D721Med (cell line): ENCODE data around the gene ACTRT2.

ENCODE experiments used
- DNase-seq: peaks from one replicate; pipeline ENCODE4 v3.0.0; 2011; ENCODE audit warnings: low spot score; ENCODE audit not compliant: insufficient read length
- FAIRE-seq: peaks from 2 replicates; lab custom pipeline; 2011; peaks lifted over from hg19 to GRCh38; lab: Jason Lieb, UNC
- TF ChIP-seq, protein P1 (sequence below): IDR thresholded peaks from 2 replicates; pipeline ENCODE4 v1.5.1; 2012; ENCODE audit warnings: mild to moderate bottlenecking, control low read depth; ENCODE audit not compliant: insufficient read depth; ENCODE audit errors: missing control alignments

Gene ACTRT2

GRCh38 chr1:3053366-3053980 is 32.2 kb downstream of the ACTRT2 start:
- DNase-seq, result no peak
- no peak for FAIRE-seq
- TF ChIP-seq, protein P1, sequence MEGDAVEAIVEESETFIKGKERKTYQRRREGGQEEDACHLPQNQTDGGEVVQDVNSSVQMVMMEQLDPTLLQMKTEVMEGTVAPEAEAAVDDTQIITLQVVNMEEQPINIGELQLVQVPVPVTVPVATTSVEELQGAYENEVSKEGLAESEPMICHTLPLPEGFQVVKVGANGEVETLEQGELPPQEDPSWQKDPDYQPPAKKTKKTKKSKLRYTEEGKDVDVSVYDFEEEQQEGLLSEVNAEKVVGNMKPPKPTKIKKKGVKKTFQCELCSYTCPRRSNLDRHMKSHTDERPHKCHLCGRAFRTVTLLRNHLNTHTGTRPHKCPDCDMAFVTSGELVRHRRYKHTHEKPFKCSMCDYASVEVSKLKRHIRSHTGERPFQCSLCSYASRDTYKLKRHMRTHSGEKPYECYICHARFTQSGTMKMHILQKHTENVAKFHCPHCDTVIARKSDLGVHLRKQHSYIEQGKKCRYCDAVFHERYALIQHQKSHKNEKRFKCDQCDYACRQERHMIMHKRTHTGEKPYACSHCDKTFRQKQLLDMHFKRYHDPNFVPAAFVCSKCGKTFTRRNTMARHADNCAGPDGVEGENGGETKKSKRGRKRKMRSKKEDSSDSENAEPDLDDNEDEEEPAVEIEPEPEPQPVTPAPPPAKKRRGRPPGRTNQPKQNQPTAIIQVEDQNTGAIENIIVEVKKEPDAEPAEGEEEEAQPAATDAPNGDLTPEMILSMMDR, result no peak

DNA sequence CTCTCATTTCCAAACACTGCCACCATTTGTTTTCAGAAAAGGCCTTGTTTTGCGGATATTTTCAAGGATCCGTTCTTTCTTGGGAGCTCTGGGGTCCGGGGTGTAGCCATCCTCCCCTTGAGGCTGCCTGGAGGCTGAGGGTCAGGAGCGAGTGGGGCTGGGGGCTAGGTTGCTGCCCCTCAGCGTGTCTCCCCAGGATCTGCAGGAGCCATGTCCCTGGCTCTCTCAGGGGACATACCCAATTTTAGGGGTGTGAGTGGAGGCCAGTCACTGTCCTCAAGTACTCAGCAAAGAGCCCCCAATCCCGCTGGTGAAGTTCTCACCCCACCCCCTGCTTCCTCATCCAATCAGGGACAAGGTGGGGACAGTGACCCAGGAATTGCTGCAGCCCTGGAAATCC is 32.7 kb downstream of the ACTRT2 start:
- DNase-seq (no peak), FAIRE-seq (no peak)
- TF ChIP-seq, protein P1, result no peak

- FAIRE-seq, result no peak
- TF ChIP-seq, protein P1, result no peak
- DNase-seq, result no peak
Observed at GRCh38 chr1:3054474-3054873, 33.2 kb downstream of the ACTRT2 start.

GRCh38 chr1:3055051-3055450 is 33.8 kb downstream of the ACTRT2 start:
- no peak for DNase-seq

DNA sequence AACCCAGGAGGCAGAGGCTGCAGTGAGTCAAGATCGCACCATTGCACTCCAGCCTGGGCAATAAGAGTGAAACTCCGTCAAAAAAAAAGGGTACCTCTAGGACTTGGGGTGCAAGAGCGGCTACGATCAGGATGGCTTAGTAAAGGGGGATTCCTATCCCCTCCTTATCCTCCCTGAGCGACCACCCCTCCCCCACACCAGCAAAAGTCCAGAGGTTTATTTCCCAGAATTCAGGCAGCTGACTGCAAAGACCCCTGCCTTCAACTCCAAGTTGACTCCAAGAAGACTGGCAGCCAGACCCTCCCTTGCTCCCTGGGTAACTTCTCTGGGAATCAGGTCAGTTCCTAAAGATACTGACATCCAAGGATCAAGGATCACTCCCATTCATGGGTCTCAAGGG is 35.4 kb downstream of the ACTRT2 start:
- TF ChIP-seq, protein P1, result no peak
- FAIRE-seq (no peak), DNase-seq (no peak)

More at GRCh38 chr1:3055051-3055450, 33.8 kb downstream of the ACTRT2 start:
- TF ChIP-seq, protein P1, result no peak
- FAIRE-seq, result no peak

DNA sequence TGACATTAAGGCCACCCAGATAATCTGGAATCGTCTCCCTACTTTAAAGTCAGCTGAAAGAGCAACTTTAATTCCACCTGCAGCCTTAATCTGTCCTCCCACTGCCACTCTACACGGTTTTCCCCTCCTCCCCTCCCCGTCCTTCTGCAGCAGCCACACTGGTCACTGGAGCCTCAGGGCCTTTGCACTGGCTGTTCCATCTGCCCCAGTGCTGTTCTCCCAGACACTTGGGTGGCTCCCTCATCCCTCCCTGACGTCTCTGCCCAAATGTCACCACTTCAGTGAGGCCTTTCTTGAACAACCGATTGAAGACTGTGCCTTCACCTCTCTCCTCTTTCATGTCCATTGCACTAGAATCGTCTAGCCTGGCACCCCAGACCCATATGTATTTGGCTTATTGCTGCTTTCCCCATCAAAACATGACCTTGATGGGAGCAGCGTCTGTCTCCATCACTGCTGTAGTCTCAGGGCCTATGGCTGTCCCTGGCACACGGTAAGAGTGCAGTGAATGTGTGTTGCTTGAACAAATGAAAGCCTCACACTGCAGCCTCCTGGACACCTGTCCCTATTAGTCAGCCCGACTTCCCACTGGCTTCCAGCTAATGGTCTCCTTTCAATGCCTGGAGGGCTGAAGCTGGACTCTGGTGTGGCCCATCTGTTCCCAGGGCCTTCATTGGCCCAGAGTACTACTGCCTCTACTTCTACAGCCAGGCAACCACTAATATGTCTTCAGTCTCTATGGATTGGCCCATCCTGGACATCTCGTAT is 37.2 kb downstream of the ACTRT2 start:
- no peak for FAIRE-seq
- no peak for DNase-seq
- TF ChIP-seq, protein P1, result no peak

- FAIRE-seq, result no peak
- DNase-seq, result no peak
Observed at GRCh38 chr1:3060127-3060526, 38.9 kb downstream of the ACTRT2 start.

More at GRCh38 chr1:3060127-3060526, 38.9 kb downstream of the ACTRT2 start:
- TF ChIP-seq, protein P1, result no peak
